ENCODE measurements around the gene ODR4. TPM values are rescaled to one million over a fixed set of nuclear protein-coding genes. Genes with fewer than 3 reads are reported as not detected.

Gene ODR4
- total and polyA plus RNA-seq, 2 donors (not counting 3 experiments of a cell fraction or from before 2014, with no cell fraction given) = 6.0 to 18.6 TPM

DNA sequence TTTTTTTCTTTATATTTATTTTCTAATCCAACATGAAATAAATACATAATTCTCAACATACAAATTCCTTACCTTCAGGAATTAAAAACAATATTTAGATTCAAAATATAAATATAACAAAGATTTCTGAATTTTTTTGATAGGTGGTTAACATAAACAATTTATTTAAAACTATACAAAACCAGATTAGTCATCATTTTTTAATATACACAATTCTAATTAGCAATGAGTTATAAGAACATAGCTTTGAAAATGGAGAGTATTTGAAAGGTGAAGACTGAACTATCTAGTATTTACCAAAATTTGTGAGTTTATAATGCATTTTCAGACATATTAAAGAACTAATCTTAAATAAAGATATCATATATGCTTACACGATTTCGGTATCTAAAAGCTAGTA lies 38.1 kb upstream of the ODR4 start:
- dilution Hi-C loops (cut with MboI; ENCODE audit: extremely low pct_ligation_motif_present, low sequenced_read_pairs) = no loop called here
- no peak for TF ChIP-seq EZH2 (IDR thresholded peaks at IDR 0.05; ENCODE audit: borderline replicate concordance, low read depth, low read length, severe bottlenecking)
- no peak for TF ChIP-seq GATA2 (IDR thresholded peaks at IDR 0.05; ENCODE audit: insufficient read depth, insufficient read length, low read depth, low read length)
- no peak for TF ChIP-seq POLR2A (IDR thresholded peaks at IDR 0.05; ENCODE audit: low read depth, low read length)
- TF ChIP-seq JUN (IDR thresholded peaks at IDR 0.05; ENCODE audit: borderline replicate concordance, insufficient read depth, insufficient read length, low read depth) = no peak
- TF ChIP-seq, protein P1, sequence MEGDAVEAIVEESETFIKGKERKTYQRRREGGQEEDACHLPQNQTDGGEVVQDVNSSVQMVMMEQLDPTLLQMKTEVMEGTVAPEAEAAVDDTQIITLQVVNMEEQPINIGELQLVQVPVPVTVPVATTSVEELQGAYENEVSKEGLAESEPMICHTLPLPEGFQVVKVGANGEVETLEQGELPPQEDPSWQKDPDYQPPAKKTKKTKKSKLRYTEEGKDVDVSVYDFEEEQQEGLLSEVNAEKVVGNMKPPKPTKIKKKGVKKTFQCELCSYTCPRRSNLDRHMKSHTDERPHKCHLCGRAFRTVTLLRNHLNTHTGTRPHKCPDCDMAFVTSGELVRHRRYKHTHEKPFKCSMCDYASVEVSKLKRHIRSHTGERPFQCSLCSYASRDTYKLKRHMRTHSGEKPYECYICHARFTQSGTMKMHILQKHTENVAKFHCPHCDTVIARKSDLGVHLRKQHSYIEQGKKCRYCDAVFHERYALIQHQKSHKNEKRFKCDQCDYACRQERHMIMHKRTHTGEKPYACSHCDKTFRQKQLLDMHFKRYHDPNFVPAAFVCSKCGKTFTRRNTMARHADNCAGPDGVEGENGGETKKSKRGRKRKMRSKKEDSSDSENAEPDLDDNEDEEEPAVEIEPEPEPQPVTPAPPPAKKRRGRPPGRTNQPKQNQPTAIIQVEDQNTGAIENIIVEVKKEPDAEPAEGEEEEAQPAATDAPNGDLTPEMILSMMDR (IDR thresholded peaks at IDR 0.05; ENCODE audit: extremely low read depth in 1 of 2, insufficient read depth in 1 of 2, low read depth in 1 of 2, low read length in 2 of 2) = no peak
- no peak for TF ChIP-seq FOS (IDR thresholded peaks at IDR 0.05; ENCODE audit: borderline replicate concordance, insufficient read depth, low read length)
- no peak for TF ChIP-seq POLR2AphosphoS5 (IDR thresholded peaks at IDR 0.05; ENCODE audit: insufficient read depth, low read depth, low read length)
- TF ChIP-seq MYC (IDR thresholded peaks at IDR 0.05; ENCODE audit: low read depth, low read length) = no peak
- Histone ChIP-seq H2AFZ (ENCODE audit: low read depth, low read length) (no peak overlapping the region), H3K4me2 (ENCODE audit: insufficient read depth, low read length) (no peak overlapping the region), H3K27ac (ENCODE audit: insufficient read depth, low read depth, low read length) (no peak overlapping the region), H3K27me3 (ENCODE audit: control insufficient read depth in 2 of 2, insufficient read depth in 2 of 2, low read length in 2 of 2) (no peaks in the 10 kb centered on the region), H4K20me1 (replicated peaks; ENCODE audit: control insufficient read depth, extremely low read depth, insufficient read depth, low read length) (peaks cover 3% of the 10 kb centered on the region), H3K9me1 (replicated peaks; ENCODE audit: control insufficient read depth, extremely low read depth, insufficient read depth, low read length) (no peaks in the 10 kb centered on the region), H3K4me1 (ENCODE audit: control insufficient read depth, extremely low read depth, insufficient read depth, low read length) (no peaks in the 10 kb centered on the region), H3K9me3 (replicated peaks; ENCODE audit: control insufficient read depth, insufficient read depth, low read length) (no peaks in the 10 kb centered on the region), H3K36me3 (ENCODE audit: control insufficient read depth in 2 of 2, extremely low read depth in 1 of 2, insufficient read depth in 2 of 2, low read length in 2 of 2) (peaks cover 22 to 61% of the 10 kb centered on the region in 2 experiments), H3K9ac (replicated peaks; ENCODE audit: extremely low read depth, insufficient read depth, low read length) (no peak overlapping the region), H3K79me2 (ENCODE audit: control insufficient read depth, insufficient read depth, low read length) (no peaks in the 10 kb centered on the region), H3K4me3 (replicated peaks in 1 of 3; ENCODE audit: insufficient read depth in 1 of 3, low read depth in 1 of 3, low read length in 3 of 3) (no peak overlapping the region)
- ChIA-PET CTCF (interaction anchor here (0.8 to 3.3 kb wide), 2 partner anchors 7 to 21 kb away, joined by 3 to 21 read pairs; no protein-coding TSS in a partner anchor), POLR2A (no interaction called here)
- no TSS peak for BruUV-seq (replicated peaks)
- DNase-seq (ENCODE audit: low read depth, low spot score) (no peak), FAIRE-seq (no peak)
- intact Hi-C loops (cut with micrococcal nuclease) = loop anchor here (5.0 to 10.0 kb wide), 2 partner anchors 35 to 1033 kb away; no protein-coding TSS in a partner anchor

Measured in endothelial cell of umbilical vein (primary cell).